Adrenal gland (tissue), 5 donors: ENCODE results near the gene PIN4.

ENCODE experiments used
- CTCF ChIP-seq, 6 experiments: fragments of 450-650 bp in 4 of 6; fragments of 200-600 bp in 2 of 6; sonication (generic) in 1 of 6; IDR thresholded peaks; 1 replicate in 5 of 6; 2 replicates in 1 of 6; pipeline versions ENCODE4 v1.5.1 to v1.8.0; 2016 to 2021; ENCODE audit warnings: antibody characterized with exemption in 6 of 6, mild to moderate bottlenecking in 2 of 6, moderate library complexity in 1 of 6
- POLR2A ChIP-seq, 2 donors: fragments of 450-650 bp; IDR thresholded peaks; one replicate each; pipeline ENCODE4 v1.6.1; 2017; ENCODE audit warnings: antibody characterized with exemption in 2 of 2, mild to moderate bottlenecking in 2 of 2, moderate library complexity in 1 of 2
- donor health status: DM: no; HTN: no; CAD: no.

GRCh38 chrX:72165551-72165950 lies 16.0 kb upstream of the PIN4 start:
- no peak for TF ChIP-seq POLR2A (IDR thresholded peaks at IDR 0.05)
- TF ChIP-seq CTCF (IDR thresholded peaks at IDR 0.05): no peak
